ENCODE data around the gene RAB11FIP4. TPM values are rescaled to one million over a fixed set of nuclear protein-coding genes. Genes with fewer than 3 reads are reported as not detected.
A peak's percentile ranks its signal among the peaks of the same experiment; 100 is the strongest.

RAB11FIP4 gene
- total and polyA plus RNA-seq, 9 of the 15 experiments (the other 6 are each of a cell fraction or from before 2014, with no cell fraction given), result 0.62 to 16.6 (median 8.9) TPM

DNA sequence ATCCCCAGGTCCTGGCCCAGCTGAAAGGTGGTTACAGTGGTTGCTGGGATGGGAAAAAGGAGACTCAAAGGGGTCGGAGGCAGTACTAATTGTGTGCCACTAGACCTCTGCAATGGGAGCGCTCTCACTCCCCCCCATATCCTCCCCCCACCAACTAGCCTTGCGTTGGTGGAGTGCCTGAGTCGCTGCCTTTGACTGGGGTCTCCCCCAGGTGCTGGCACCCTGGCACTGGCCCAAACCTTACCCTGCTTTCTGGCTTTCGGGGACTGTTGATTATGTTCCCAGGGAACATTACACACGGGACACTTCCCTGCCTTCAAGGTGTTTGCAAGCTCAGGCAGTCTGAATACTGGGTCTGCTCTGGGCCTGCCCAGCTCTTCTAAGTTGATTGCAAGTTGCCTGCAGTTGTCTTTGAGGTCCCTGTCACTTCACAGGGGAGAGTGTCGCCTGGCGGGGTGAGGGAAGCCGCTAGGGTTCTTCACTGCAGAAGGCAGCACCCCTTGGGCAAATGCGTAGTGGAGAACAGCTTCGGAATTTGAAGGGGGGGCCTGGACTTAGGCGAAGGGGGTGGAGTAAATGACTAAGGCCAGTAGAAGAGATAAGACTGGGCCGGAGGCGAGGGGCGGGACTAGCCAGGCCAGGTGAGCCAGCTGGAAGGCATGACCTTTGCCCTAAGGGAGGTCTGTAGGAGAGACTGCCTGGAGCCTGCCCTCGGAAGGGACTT, 98.0 kb downstream of the RAB11FIP4 start (continued):
- TF ChIP-seq ZSCAN32 (CRISPR knock-in tag; IDR thresholded peaks at IDR 0.05) (no peak), SMARCA4 (IDR thresholded peaks at IDR 0.05) (peak; percentile 78), BACH1 (tag; IDR thresholded peaks at IDR 0.05) (no peak), CGGBP1 (CRISPR knock-in tag; IDR thresholded peaks at IDR 0.05) (no peak), ZNF316 (IDR thresholded peaks at IDR 0.05) (peak; percentile 73), JUN (IDR thresholded peaks at IDR 0.05; ENCODE audit: borderline replicate concordance, low read depth, low read length) (no peak; the same call in 1 of the 2 replicates), JUN (CRISPR knock-in tag; IDR thresholded peaks at IDR 0.05; ENCODE audit: borderline replicate concordance) (no peak), ZNF444 (CRISPR knock-in tag; IDR thresholded peaks at IDR 0.05) (no peak), ZNF354B (CRISPR knock-in tag; IDR thresholded peaks at IDR 0.05) (no peak), NRF1 (conservative IDR thresholded peaks at IDR 0.05 in 1 of 2, IDR thresholded peaks at IDR 0.05 in 1 of 2) (peak in 1 of 2 experiments; percentile 50), E4F1 (CRISPR knock-in tag; IDR thresholded peaks at IDR 0.05; ENCODE audit: borderline replicate concordance) (no peak), TBL1XR1 (IDR thresholded peaks at IDR 0.05; ENCODE audit: low read length in 2 of 2) (peak; percentile 26 to 44; a peak in 2 of 4 replicates), SOX6 (IDR thresholded peaks at IDR 0.05) (0 out of 2 replicates have a peak, but pooled peaks have one; percentile 8)
- TF ChIP-seq, protein P1, sequence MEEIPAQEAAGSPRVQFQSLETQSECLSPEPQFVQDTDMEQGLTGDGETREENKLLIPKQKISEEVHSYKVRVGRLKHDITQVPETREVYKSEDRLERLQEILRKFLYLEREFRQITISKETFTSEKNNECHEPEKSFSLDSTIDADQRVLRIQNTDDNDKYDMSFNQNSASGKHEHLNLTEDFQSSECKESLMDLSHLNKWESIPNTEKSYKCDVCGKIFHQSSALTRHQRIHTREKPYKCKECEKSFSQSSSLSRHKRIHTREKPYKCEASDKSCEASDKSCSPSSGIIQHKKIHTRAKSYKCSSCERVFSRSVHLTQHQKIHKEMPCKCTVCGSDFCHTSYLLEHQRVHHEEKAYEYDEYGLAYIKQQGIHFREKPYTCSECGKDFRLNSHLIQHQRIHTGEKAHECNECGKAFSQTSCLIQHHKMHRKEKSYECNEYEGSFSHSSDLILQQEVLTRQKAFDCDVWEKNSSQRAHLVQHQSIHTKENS (CRISPR knock-in tag; IDR thresholded peaks at IDR 0.05), result no peak
- TF ChIP-seq, protein P2, sequence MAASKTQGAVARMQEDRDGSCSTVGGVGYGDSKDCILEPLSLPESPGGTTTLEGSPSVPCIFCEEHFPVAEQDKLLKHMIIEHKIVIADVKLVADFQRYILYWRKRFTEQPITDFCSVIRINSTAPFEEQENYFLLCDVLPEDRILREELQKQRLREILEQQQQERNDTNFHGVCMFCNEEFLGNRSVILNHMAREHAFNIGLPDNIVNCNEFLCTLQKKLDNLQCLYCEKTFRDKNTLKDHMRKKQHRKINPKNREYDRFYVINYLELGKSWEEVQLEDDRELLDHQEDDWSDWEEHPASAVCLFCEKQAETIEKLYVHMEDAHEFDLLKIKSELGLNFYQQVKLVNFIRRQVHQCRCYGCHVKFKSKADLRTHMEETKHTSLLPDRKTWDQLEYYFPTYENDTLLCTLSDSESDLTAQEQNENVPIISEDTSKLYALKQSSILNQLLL (CRISPR knock-in tag; IDR thresholded peaks at IDR 0.05; ENCODE audit: borderline replicate concordance), result no peak
- TF ChIP-seq, protein P3, sequence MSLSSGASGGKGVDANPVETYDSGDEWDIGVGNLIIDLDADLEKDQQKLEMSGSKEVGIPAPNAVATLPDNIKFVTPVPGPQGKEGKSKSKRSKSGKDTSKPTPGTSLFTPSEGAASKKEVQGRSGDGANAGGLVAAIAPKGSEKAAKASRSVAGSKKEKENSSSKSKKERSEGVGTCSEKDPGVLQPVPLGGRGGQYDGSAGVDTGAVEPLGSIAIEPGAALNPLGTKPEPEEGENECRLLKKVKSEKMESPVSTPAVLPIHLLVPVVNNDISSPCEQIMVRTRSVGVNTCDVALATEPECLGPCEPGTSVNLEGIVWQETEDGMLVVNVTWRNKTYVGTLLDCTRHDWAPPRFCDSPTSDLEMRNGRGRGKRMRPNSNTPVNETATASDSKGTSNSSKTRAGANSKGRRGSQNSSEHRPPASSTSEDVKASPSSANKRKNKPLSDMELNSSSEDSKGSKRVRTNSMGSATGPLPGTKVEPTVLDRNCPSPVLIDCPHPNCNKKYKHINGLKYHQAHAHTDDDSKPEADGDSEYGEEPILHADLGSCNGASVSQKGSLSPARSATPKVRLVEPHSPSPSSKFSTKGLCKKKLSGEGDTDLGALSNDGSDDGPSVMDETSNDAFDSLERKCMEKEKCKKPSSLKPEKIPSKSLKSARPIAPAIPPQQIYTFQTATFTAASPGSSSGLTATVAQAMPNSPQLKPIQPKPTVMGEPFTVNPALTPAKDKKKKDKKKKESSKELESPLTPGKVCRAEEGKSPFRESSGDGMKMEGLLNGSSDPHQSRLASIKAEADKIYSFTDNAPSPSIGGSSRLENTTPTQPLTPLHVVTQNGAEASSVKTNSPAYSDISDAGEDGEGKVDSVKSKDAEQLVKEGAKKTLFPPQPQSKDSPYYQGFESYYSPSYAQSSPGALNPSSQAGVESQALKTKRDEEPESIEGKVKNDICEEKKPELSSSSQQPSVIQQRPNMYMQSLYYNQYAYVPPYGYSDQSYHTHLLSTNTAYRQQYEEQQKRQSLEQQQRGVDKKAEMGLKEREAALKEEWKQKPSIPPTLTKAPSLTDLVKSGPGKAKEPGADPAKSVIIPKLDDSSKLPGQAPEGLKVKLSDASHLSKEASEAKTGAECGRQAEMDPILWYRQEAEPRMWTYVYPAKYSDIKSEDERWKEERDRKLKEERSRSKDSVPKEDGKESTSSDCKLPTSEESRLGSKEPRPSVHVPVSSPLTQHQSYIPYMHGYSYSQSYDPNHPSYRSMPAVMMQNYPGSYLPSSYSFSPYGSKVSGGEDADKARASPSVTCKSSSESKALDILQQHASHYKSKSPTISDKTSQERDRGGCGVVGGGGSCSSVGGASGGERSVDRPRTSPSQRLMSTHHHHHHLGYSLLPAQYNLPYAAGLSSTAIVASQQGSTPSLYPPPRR (CRISPR knock-in tag; IDR thresholded peaks at IDR 0.05; ENCODE audit: borderline replicate concordance), result no peak

Measured in K562 (cell line).